RCC 7860 (cell line): ENCODE data around the gene ANK3.

Source experiments
- DNase-seq: peaks from one replicate; pipeline ENCODE4 v3.0.0-alpha.2; 2015; ENCODE audit warnings: low spot score
- FAIRE-seq: peaks from 2 replicates; lab custom pipeline; 2012; peaks lifted over from hg19 to GRCh38; lab: Jason Lieb, UNC

Gene ANK3

GRCh38 chr10:60147576-60148265 lies 242.0 kb downstream of the ANK3 start:
- no peak for FAIRE-seq
- no peak for DNase-seq

- no peak for DNase-seq
- FAIRE-seq: no peak
Measured at GRCh38 chr10:60147025-60147424, 242.7 kb downstream of the ANK3 start.

- DNase-seq: no peak
- no peak for FAIRE-seq
Measured at GRCh38 chr10:60144099-60144498, 245.6 kb downstream of the ANK3 start.

- FAIRE-seq: no peak
- no peak for DNase-seq
Measured at GRCh38 chr10:60142736-60143135, 246.9 kb downstream of the ANK3 start.

- DNase-seq: no peak
- FAIRE-seq: no peak
Measured at GRCh38 chr10:60141896-60142559, 247.6 kb downstream of the ANK3 start.

GRCh38 chr10:60140651-60141632 lies 248.7 kb downstream of the ANK3 start:
- FAIRE-seq: no peak

GRCh38 chr10:60139798-60140566 lies 249.7 kb downstream of the ANK3 start:
- FAIRE-seq (no peak), DNase-seq (no peak)

More at GRCh38 chr10:60140651-60141632, 248.7 kb downstream of the ANK3 start:
- DNase-seq: no peak

- no peak for FAIRE-seq
Measured at GRCh38 chr10:60139290-60139689, 250.4 kb downstream of the ANK3 start.

GRCh38 chr10:60138842-60139241 lies 250.8 kb downstream of the ANK3 start:
- no peak for DNase-seq

More at GRCh38 chr10:60139290-60139689, 250.4 kb downstream of the ANK3 start:
- no peak for DNase-seq

GRCh38 chr10:60138026-60138425 lies 251.6 kb downstream of the ANK3 start:
- FAIRE-seq: peak; percentile 23
- no peak for DNase-seq

More at GRCh38 chr10:60138842-60139241, 250.8 kb downstream of the ANK3 start:
- no peak for FAIRE-seq

- DNase-seq (no peak), FAIRE-seq (peak; percentile 62)
Measured at GRCh38 chr10:60137292-60137992, 252.2 kb downstream of the ANK3 start.

GRCh38 chr10:60135020-60135419 lies 254.7 kb downstream of the ANK3 start:
- DNase-seq: no peak
- FAIRE-seq: no peak

GRCh38 chr10:60134548-60134947 lies 255.1 kb downstream of the ANK3 start:
- no peak for FAIRE-seq

GRCh38 chr10:60130130-60130579 lies 259.5 kb downstream of the ANK3 start:
- FAIRE-seq (peak; percentile 35), DNase-seq (no peak)

More at GRCh38 chr10:60134548-60134947, 255.1 kb downstream of the ANK3 start:
- DNase-seq: no peak

- FAIRE-seq: no peak
- DNase-seq: no peak
Measured at GRCh38 chr10:60125895-60126294, 263.8 kb downstream of the ANK3 start.

GRCh38 chr10:60124536-60124935 lies 265.1 kb downstream of the ANK3 start:
- FAIRE-seq: no peak
- DNase-seq: no peak

GRCh38 chr10:60123668-60124067 lies 266.0 kb downstream of the ANK3 start:
- DNase-seq (peak; percentile 13), FAIRE-seq (peak; percentile 8)

GRCh38 chr10:60123172-60123571 lies 266.5 kb downstream of the ANK3 start:
- DNase-seq (peak; percentile 73), FAIRE-seq (peak; percentile 91)

GRCh38 chr10:60122190-60122589 lies 267.5 kb downstream of the ANK3 start:
- no peak for DNase-seq
- FAIRE-seq: no peak
